Left ventricle myocardium superior (tissue), 1 donor: ENCODE data around the gene KCNJ14. TPM values are rescaled to one million over a fixed set of nuclear protein-coding genes. Genes with fewer than 3 reads are reported as not detected.
A peak's percentile ranks its signal among the peaks of the same experiment; 100 is the strongest.

Source experiments
- ATAC-seq: fragments of 200-7000 bp; cut with Tn5 transposase; one replicate; pipeline ENCODE4 v1.9.1; 2020; ENCODE audit warnings: mild to moderate bottlenecking, moderate library complexity
- DNase-seq: peaks from one replicate; pipeline ENCODE4 v3.0.0-alpha.2; 2020
- intact Hi-C: fragments of 100-400 bp; cut with micrococcal nuclease; formaldehyde crosslinking; loops from one replicate; pipeline ENCODE4 v1.11.0; 2022
- total RNA-seq: library from RNA; stranded (reverse); fragmentation: NEBNext Ultra II Directional; extraction: Animal tissue kit (Norgen Biotek cat#: 25700); gene quantifications from one replicate; pipeline ENCODE4 v1.2.1, GENCODE V29; 2021
- donor health status: DM: no; HTN: yes; CAD: no; lungs with severe emphysema.

The KCNJ14 gene
- total RNA-seq, 1 donor from 2014 or later: 0.35 TPM

- ATAC-seq: peak; percentile 86
- intact Hi-C loops: no loop called here
- peak; percentile 71 for DNase-seq
Observed at GRCh38 chr19:48513289-48514122, 58.1 kb downstream of the KCNJ14 start.

GRCh38 chr19:48514123-48514458, 58.7 kb downstream of the KCNJ14 start:
- ATAC-seq: no peak
- DNase-seq: no peak
- intact Hi-C loops: no loop called here

GRCh38 chr19:48516536-48516935, 61.2 kb downstream of the KCNJ14 start:
- DNase-seq (no peak), ATAC-seq (no peak)
- intact Hi-C loops: no loop called here

Other genes starting within 250 kb of the KCNJ14 start
- 31.2 TPM for gene CARD8, start 199.7 kb upstream of the KCNJ14 start, total RNA-seq
- gene ZNF114, start 185.5 kb upstream of the KCNJ14 start, total RNA-seq: 0.10 TPM
- 33.8 TPM for gene EMP3, start 130.0 kb upstream of the KCNJ14 start, total RNA-seq
- 110 TPM for gene TMEM143, start 91.6 kb upstream of the KCNJ14 start, total RNA-seq
- gene SYNGR4, start 91.2 kb upstream of the KCNJ14 start, total RNA-seq: not detected
- gene KDELR1, start 64.0 kb upstream of the KCNJ14 start, total RNA-seq: 79.4 TPM
- 0.17 TPM for gene GRIN2D, start 61.9 kb upstream of the KCNJ14 start, total RNA-seq
- 15.7 TPM for gene GRWD1, start 9.6 kb upstream of the KCNJ14 start, total RNA-seq
- gene CYTH2, start 13.8 kb downstream of the KCNJ14 start, total RNA-seq: 33.4 TPM
- 1.4 TPM for gene LMTK3, start 56.3 kb downstream of the KCNJ14 start, total RNA-seq
- 0.35 TPM for gene SULT2B1, start 96.6 kb downstream of the KCNJ14 start, total RNA-seq
- not detected for gene SPACA4, start 151.2 kb downstream of the KCNJ14 start, total RNA-seq
- gene FAM83E, start 159.5 kb downstream of the KCNJ14 start, total RNA-seq: not detected
- 554 TPM for gene RPL18, start 163.6 kb downstream of the KCNJ14 start, total RNA-seq
- gene SPHK2, start 163.9 kb downstream of the KCNJ14 start, total RNA-seq: 7.2 TPM
- 22.8 TPM for gene DBP, start 181.8 kb downstream of the KCNJ14 start, total RNA-seq
- 6.3 TPM for gene CA11, start 190.6 kb downstream of the KCNJ14 start, total RNA-seq
- gene NTN5, start 217.4 kb downstream of the KCNJ14 start, total RNA-seq: not detected
- not detected for gene FUT2, start 240.4 kb downstream of the KCNJ14 start, total RNA-seq